WERI-Rb-1 (cell line): ENCODE measurements around the gene PPIH.

ENCODE experiments used
- DNase-seq: peaks from one replicate; pipeline ENCODE4 v3.0.0-alpha.2; 2020
- H3K27ac ChIP-seq: fragments of 250-450 bp; sonication (Bioruptor Pico); 2 replicates; pipeline ENCODE4 v1.5.1; 2020; ENCODE audit warnings: mild to moderate bottlenecking, moderate library complexity
- H3K27me3 ChIP-seq: fragments of 250-450 bp; sonication (Bioruptor Pico); 2 replicates; pipeline ENCODE4 v1.5.1; 2021; ENCODE audit warnings: mild to moderate bottlenecking, low read depth, moderate library complexity; ENCODE audit not compliant: insufficient read depth, severe bottlenecking
- H3K36me3 ChIP-seq: fragments of 250-450 bp; sonication (Bioruptor Pico); 2 replicates; pipeline ENCODE4 v1.5.1; 2020; ENCODE audit warnings: mild to moderate bottlenecking, moderate library complexity
- H3K4me3 ChIP-seq: 2 replicates; pipeline ENCODE4 v1.5.1; 2011; ENCODE audit warnings: low read depth, mild to moderate bottlenecking, control low read depth, low read length
- H3K9me3 ChIP-seq: fragments of 250-450 bp; sonication (Bioruptor Pico); 2 replicates; pipeline ENCODE4 v1.5.1; 2021; ENCODE audit warnings: mild to moderate bottlenecking, moderate library complexity; ENCODE audit not compliant: severe bottlenecking
- CTCF ChIP-seq: IDR thresholded peaks from 2 replicates; pipeline ENCODE4 v1.5.1; 2011; ENCODE audit warnings: low read depth, mild to moderate bottlenecking, control low read depth, inconsistent platforms, low read length

The PPIH gene

GRCh38 chr1:42674214-42674613 is 16.0 kb downstream of the PPIH start:
- no peaks in the 10 kb centered on the region for H3K27me3 ChIP-seq
- H3K36me3 ChIP-seq: peaks cover 36% of the 10 kb centered on the region
- no peak for TF ChIP-seq CTCF
- H3K27ac ChIP-seq: no peak overlapping the region
- DNase-seq: no peak
- no peaks in the 10 kb centered on the region for H3K9me3 ChIP-seq
- no peak overlapping the region for H3K4me3 ChIP-seq

- H3K9me3 ChIP-seq: no peaks in the 10 kb centered on the region
- H3K36me3 ChIP-seq: peaks cover 32% of the 10 kb centered on the region
- no peak overlapping the region for H3K27ac ChIP-seq
- DNase-seq: no peak
- no peak for TF ChIP-seq CTCF
- H3K4me3 ChIP-seq: no peak overlapping the region
- H3K27me3 ChIP-seq: no peaks in the 10 kb centered on the region
These were observed 16.5 kb downstream of the PPIH start for GRCh38 chr1:42674682-42675081.

GRCh38 chr1:42675467-42675866 is 17.2 kb downstream of the PPIH start:
- Histone ChIP-seq H3K27me3 (no peaks in the 10 kb centered on the region), H3K9me3 (no peaks in the 10 kb centered on the region), H3K27ac (no peak overlapping the region), H3K36me3 (peaks cover 24% of the 10 kb centered on the region), H3K4me3 (no peak overlapping the region)
- TF ChIP-seq CTCF: no peak
- DNase-seq: no peak

GRCh38 chr1:42676534-42677087 is 18.4 kb downstream of the PPIH start:
- DNase-seq: no peak
- peaks cover 14% of the 10 kb centered on the region for H3K36me3 ChIP-seq

GRCh38 chr1:42679364-42679983 is 21.3 kb downstream of the PPIH start:
- Histone ChIP-seq H3K27me3 (no peaks in the 10 kb centered on the region), H3K36me3 (peaks cover 27% of the 10 kb centered on the region), H3K4me3 (no peak overlapping the region), H3K9me3 (no peaks in the 10 kb centered on the region), H3K27ac (no peak overlapping the region)
- no peak for DNase-seq
- TF ChIP-seq CTCF: no peak

More at GRCh38 chr1:42676534-42677087, 18.4 kb downstream of the PPIH start:
- no peaks in the 10 kb centered on the region for H3K9me3 ChIP-seq
- H3K4me3 ChIP-seq: no peak overlapping the region
- no peaks in the 10 kb centered on the region for H3K27me3 ChIP-seq
- no peak overlapping the region for H3K27ac ChIP-seq
- TF ChIP-seq CTCF: no peak

GRCh38 chr1:42680055-42680454 is 21.8 kb downstream of the PPIH start:
- no peaks in the 10 kb centered on the region for H3K9me3 ChIP-seq
- H3K27me3 ChIP-seq: no peaks in the 10 kb centered on the region
- H3K27ac ChIP-seq: no peak overlapping the region
- DNase-seq: no peak
- H3K4me3 ChIP-seq: no peak overlapping the region
- no peak for TF ChIP-seq CTCF
- H3K36me3 ChIP-seq: peaks cover 33% of the 10 kb centered on the region
